ENCODE measurements around the gene BCL2L13.

- TF ChIP-seq EZH2 (optimal IDR thresholded peaks at IDR 0.05; ENCODE audit: low read depth, low read length), result no peak
- no peak for TF ChIP-seq CTCF (IDR thresholded peaks at IDR 0.05; ENCODE audit: low read length)
- no peak for TF ChIP-seq EZH2phosphoT487 (IDR thresholded peaks at IDR 0.05; ENCODE audit: low read length)
Measured at GRCh38 chr22:17769013-17769715, 130.6 kb downstream of the BCL2L13 start.

Measured in MM.1S (cell line).